K562 (cell line): ENCODE data around the gene JSRP1. TPM values are rescaled to one million over a fixed set of nuclear protein-coding genes. Genes with fewer than 3 reads are reported as not detected.

Experiments used
- ATAC-seq: fragments of 200-7000 bp; cut with Tn5 transposase; 3 replicates; pipeline ENCODE4 v1.9.1; 2020; ENCODE audit warnings: moderate library complexity
- BruUV-seq: library from RNA; stranded (reverse); fragments of 400-500 nt; replicated peaks from 2 replicates; lab custom pipeline; 2021; lab: Mats Ljungman, UMichigan
- CTCF ChIA-PET: fragments of 300-600 bp; formaldehyde crosslinking; extraction: SDS; loops from one replicate; lab custom pipeline; 2021; ENCODE audit warnings: low intra/inter-chr PET ratio; lab: Yijun Ruan, JAX
- POLR2A ChIA-PET: fragments of 300-600, 350-650 bp; sonication (Branson Sonifier 250); formaldehyde crosslinking; extraction: SDS; loops from one replicate; lab custom pipeline; 2021; ENCODE audit warnings: antibody characterized with exemption, inconsistent platforms; lab: Yijun Ruan, JAX
- DNase-seq, 4 experiments: peaks; one replicate each; pipeline versions ENCODE4 v3.0.0 to v3.0.0-alpha.2; 2011 to 2018; ENCODE audit warnings: low spot score in 3 of 4, mixed read lengths in 3 of 4; ENCODE audit errors: extremely low read depth in 1 of 4
- FAIRE-seq: peaks from 2 replicates; lab custom pipeline; 2011; peaks lifted over from hg19 to GRCh38; lab: Jason Lieb, UNC
- H2AFZ ChIP-seq: 2 replicates; pipeline ENCODE4 v1.6.0; 2011; ENCODE audit warnings: low read depth, low read length, control low read depth, inconsistent platforms
- H3K27ac ChIP-seq: fragments of 200-600 bp; 3 replicates; pipeline ENCODE4 v1.8.0; 2011; ENCODE audit warnings: low read depth, mild to moderate bottlenecking, control low read depth, inconsistent platforms, low read length, moderate library complexity, mixed read lengths; ENCODE audit errors: extremely low read depth
- H3K27me3 ChIP-seq, 2 experiments: fragments of 300-600 bp in 1 of 2; 2 replicates in 1 of 2; 3 replicates in 1 of 2; pipeline versions ENCODE4 v1.6.0 to v1.8.0; 2011; ENCODE audit warnings: inconsistent platforms in 2 of 2, low read length in 2 of 2, mild to moderate bottlenecking in 1 of 2, mixed read lengths in 1 of 2, moderate library complexity in 1 of 2; ENCODE audit not compliant: control insufficient read depth in 2 of 2, insufficient read depth in 2 of 2
- H3K36me3 ChIP-seq: fragments of 300-600 bp; 3 replicates; pipeline ENCODE4 v1.8.0; 2011; ENCODE audit warnings: mild to moderate bottlenecking, low read length, inconsistent platforms; ENCODE audit not compliant: control insufficient read depth, insufficient read depth
- H3K4me1 ChIP-seq, 2 experiments: fragments of 200-600 bp in 1 of 2; replicated peaks in 1 of 2; 2 replicates in 1 of 2; 3 replicates in 1 of 2; pipeline versions ENCODE4 v1.5.1 to v1.8.0; 2011; ENCODE audit warnings: inconsistent platforms in 2 of 2, low read length in 2 of 2, mild to moderate bottlenecking in 1 of 2, mixed read lengths in 1 of 2, moderate library complexity in 1 of 2; ENCODE audit not compliant: control insufficient read depth in 2 of 2, insufficient read depth in 2 of 2
- H3K4me2 ChIP-seq: 2 replicates; pipeline ENCODE4 v1.6.1; 2011; ENCODE audit warnings: low read length, control low read depth, inconsistent platforms, mixed read lengths; ENCODE audit not compliant: insufficient read depth
- H3K4me3 ChIP-seq: fragments of 200-600 bp; sonication (generic), shearing (Covaris generic); 2 replicates; pipeline ENCODE4 v1.5.1; 2016; ENCODE audit warnings: control low read depth, inconsistent platforms
- H3K79me2 ChIP-seq: fragments of 200-600 bp; 3 replicates; pipeline ENCODE4 v1.8.0; 2011; ENCODE audit warnings: low read length, inconsistent platforms; ENCODE audit not compliant: control insufficient read depth, insufficient read depth
- H3K9ac ChIP-seq, 2 experiments: 2 replicates each; pipeline versions ENCODE4 v1.6.0 to v1.6.1; 2011; ENCODE audit warnings: low read depth in 2 of 2, low read length in 2 of 2, control low read depth in 1 of 2, inconsistent platforms in 1 of 2, mild to moderate bottlenecking in 1 of 2, mixed read lengths in 1 of 2; ENCODE audit not compliant: insufficient read depth in 1 of 2
- H3K9me1 ChIP-seq: one replicate; pipeline ENCODE4 v1.6.0; 2011; ENCODE audit warnings: inconsistent platforms, mild to moderate bottlenecking, low read length, moderate library complexity; ENCODE audit not compliant: control insufficient read depth, insufficient read depth
- H3K9me3 ChIP-seq: replicated peaks from 2 replicates; pipeline ENCODE4 v1.5.1; 2011; ENCODE audit warnings: low read depth, low read length, inconsistent platforms; ENCODE audit not compliant: control insufficient read depth, insufficient read depth
- H4K20me1 ChIP-seq: replicated peaks from 2 replicates; pipeline ENCODE4 v1.6.1; 2011; ENCODE audit warnings: low read length, inconsistent platforms, mixed read lengths; ENCODE audit not compliant: control insufficient read depth, insufficient read depth
- IRF2 ChIP-seq: sonication (generic); formaldehyde crosslinking; IDR thresholded peaks from 2 replicates; pipeline ENCODE4 v1.8.1; 2022; ENCODE audit warnings: mild to moderate bottlenecking, missing genetic modification reagents
- NFYB ChIP-seq: IDR thresholded peaks from 2 replicates; pipeline ENCODE4 v1.6.1; 2011; ENCODE audit warnings: mild to moderate bottlenecking, moderate library complexity; ENCODE audit not compliant: insufficient read length; ENCODE audit errors: extremely low read depth
- SMARCB1 ChIP-seq: IDR thresholded peaks from 2 replicates; pipeline ENCODE4 v1.6.1; 2011; ENCODE audit warnings: improper control_type of control experiment, low read depth; ENCODE audit not compliant: insufficient read length
- ZNF778 ChIP-seq: fragments of 450-650 bp; formaldehyde crosslinking; IDR thresholded peaks from 2 replicates; pipeline ENCODE4 v1.4.0; 2020; ENCODE audit warnings: mild to moderate bottlenecking, moderate library complexity
- WGBS: fragments of 100-300 bp; shearing (Covaris generic); methylation state at CpG from one replicate; pipeline ENCODE4 v1.1.6; 2016; ENCODE audit warnings: low coverage, mixed read lengths; ENCODE audit not compliant: insufficient coverage; ENCODE audit errors: missing lambda C conversion rate; 5-methylcytosine and 5-hydroxymethylcytosine counted together
- in situ Hi-C: fragments of 300-500 bp; cut with MboI; formaldehyde crosslinking; loops from 4 replicates; pipeline ENCODE4 v1.15.0; 2018; ENCODE audit warnings: inconsistent platforms, mixed read lengths
- intact Hi-C: fragments of 100-400 bp; cut with micrococcal nuclease; formaldehyde crosslinking; loops from 2 replicates; pipeline ENCODE4 v1.14.2; 2022
- polyA plus RNA-seq, 8 experiments: library from polyadenylated mRNA; depleted of rRNA in 4 of 8; stranded (reverse) in 5 of 8; unstranded in 3 of 8; fragments of >200 nt; fragmentation: Nextera tagmentation in 2 of 8; fragmentation: Illumina TruSeq in 1 of 8; extraction: Ambion mirVana in 2 of 8; extraction: Trizol in 1 of 8; gene quantifications; 2 replicates each; pipeline versions ENCODE4 v1.2.1 to v1.2.3, GENCODE V29; 2011 to 2014; ENCODE audit warnings: inconsistent platforms in 1 of 8, missing spikeins in 1 of 8
- total RNA-seq, 7 experiments: library from RNA; depleted of rRNA in 6 of 7; stranded (reverse); fragments of >200 nt in 6 of 7; fragmentation: Illumina TruSeq in 2 of 7; extraction: Trizol in 2 of 7; gene quantifications; 2 replicates each; pipeline versions ENCODE4 v1.2.1 to v1.2.3, GENCODE V29; 2011 to 2021; ENCODE audit warnings: low replicate concordance in 1 of 7
- TF ChIP-seq, protein P1 (sequence below): IDR thresholded peaks from 3 replicates; pipeline ENCODE4 v1.6.1; 2011; ENCODE audit warnings: borderline replicate concordance, mild to moderate bottlenecking; ENCODE audit not compliant: insufficient read length, insufficient read depth

Gene JSRP1
- total and polyA plus RNA-seq, 9 of the 15 experiments (the other 6 are each of a cell fraction or from before 2014, with no cell fraction given), result 0.08 to 1.2 (median 0.51) TPM; not detected in 4

DNA sequence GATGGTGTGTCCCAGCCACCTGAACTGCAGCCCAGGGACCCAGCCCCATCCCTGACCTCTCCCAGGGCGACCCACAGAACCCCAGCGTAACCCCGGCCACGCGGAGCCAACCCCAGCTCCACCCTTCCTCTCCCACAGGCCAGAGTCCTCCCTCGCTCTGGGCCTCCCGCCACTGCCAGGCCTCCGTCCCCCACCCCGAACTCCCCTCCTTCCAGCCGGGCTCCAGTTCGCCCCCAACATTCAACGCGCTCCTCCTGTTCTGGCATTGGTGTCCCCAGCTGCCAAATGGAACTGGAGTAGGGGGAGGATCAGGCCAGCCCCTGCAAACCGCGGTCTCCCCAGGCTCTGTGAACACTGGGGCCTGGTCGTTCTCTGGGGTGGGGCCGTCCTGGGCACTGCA lies 44.3 kb upstream of the JSRP1 start:
- Histone ChIP-seq H3K9ac (peak overlapping the region in 1 of 2 experiments; percentile 45; a peak in 1 of 4 replicates), H3K27ac (no peak overlapping the region), H3K4me3 (no peak overlapping the region), H3K79me2 (no peaks in the 10 kb centered on the region), H3K4me1 (peaks cover 6 to 38% of the 10 kb centered on the region in 2 experiments; a peak in 4 of 5 replicates), H3K36me3 (no peaks in the 10 kb centered on the region), H3K27me3 (0 out of 5 replicates have a peak, but pooled peaks cover 0 to 4% of the 10 kb centered on the region in 2 experiments), H3K4me2 (no peak overlapping the region), H3K9me1 (peaks cover 3% of the 10 kb centered on the region), H3K9me3 (no peaks in the 10 kb centered on the region), H2AFZ (no peak overlapping the region), H4K20me1 (no peaks in the 10 kb centered on the region)
- ATAC-seq, result no peak
- FAIRE-seq, result no peak
- CTCF ChIA-PET, result no interaction called here
- 49% methylated on average over 11 of the region's 17 CpGs for WGBS
- TF ChIP-seq ZNF778 (CRISPR knock-in tag) (no peak), IRF2 (CRISPR knock-in tag) (no peak), NFYB (no peak), SMARCB1 (no peak)
- TF ChIP-seq, protein P1, sequence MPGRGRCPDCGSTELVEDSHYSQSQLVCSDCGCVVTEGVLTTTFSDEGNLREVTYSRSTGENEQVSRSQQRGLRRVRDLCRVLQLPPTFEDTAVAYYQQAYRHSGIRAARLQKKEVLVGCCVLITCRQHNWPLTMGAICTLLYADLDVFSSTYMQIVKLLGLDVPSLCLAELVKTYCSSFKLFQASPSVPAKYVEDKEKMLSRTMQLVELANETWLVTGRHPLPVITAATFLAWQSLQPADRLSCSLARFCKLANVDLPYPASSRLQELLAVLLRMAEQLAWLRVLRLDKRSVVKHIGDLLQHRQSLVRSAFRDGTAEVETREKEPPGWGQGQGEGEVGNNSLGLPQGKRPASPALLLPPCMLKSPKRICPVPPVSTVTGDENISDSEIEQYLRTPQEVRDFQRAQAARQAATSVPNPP, result no peak
- intact Hi-C loops (no loop called here), in situ Hi-C loops (no loop called here)
- BruUV-seq, result no TSS peak
- POLR2A ChIA-PET, result interaction anchor here (0.6 kb wide), 1 partner anchor 11 kb away, joined by 4 read pairs; no protein-coding TSS in a partner anchor
- no peak for DNase-seq
